Measurements from ENCODE around the gene BCORL1.

BCORL1 gene

DNA sequence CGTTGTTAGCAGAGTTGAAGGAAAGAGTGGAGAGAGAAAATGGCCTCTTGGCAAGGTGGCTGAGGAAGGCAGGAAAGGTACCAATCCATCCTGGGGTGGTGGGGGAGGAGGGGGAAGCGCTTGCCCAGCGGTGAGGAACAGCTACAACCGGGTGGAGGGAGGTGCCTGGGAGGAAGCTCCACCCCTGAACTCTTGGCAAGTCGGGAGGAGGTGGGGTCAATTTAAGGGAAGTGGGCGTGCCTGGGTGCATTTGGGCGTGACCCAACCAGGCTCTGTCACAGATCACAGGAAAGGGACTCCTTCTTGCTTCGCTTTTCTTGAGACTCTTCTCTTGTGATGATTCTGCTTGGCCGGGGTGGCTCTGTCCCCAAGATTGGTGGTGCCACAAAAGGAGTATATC is 41.7 kb downstream of the BCORL1 start:
- H3K27me3 ChIP-seq (ENCODE audit: insufficient read depth, poor library complexity, severe bottlenecking): no peaks in the 10 kb centered on the region
- DNase-seq (ENCODE audit: low read depth in 1 of 2, low spot score in 1 of 2): peak; percentile 68 to 90
- no peak overlapping the region for H3K27ac ChIP-seq (replicated peaks)

DNA sequence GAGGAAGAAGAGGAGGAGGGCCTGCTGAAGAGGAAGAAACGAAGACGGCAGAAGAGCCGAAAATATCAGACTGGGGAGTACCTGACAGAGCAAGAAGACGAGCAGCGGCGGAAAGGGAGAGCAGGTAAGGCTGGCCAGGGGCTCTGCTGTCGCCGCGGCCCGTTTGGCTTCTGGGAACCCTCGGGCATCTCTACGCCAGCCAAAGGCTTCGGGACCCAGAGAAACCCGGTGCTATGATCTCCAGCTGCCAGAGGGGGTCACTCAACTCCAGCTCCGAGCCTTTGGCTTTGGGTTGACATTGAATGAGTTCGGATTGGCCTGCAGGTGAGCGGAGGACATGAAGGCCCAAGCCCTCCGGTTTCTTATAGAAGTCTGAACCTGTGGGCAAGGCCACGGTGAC is 42.8 kb downstream of the BCORL1 start:
- H3K27ac ChIP-seq (replicated peaks): no peak overlapping the region
- H3K27me3 ChIP-seq (ENCODE audit: insufficient read depth, poor library complexity, severe bottlenecking): no peaks in the 10 kb centered on the region
- TF ChIP-seq POLR2AphosphoS5 (IDR thresholded peaks at IDR 0.05; ENCODE audit: low read depth): no peak
- TF ChIP-seq REST (IDR thresholded peaks at IDR 0.05; ENCODE audit: insufficient replicate concordance, low read depth): no peak
- no peak for DNase-seq (ENCODE audit: low read depth in 1 of 2, low spot score in 1 of 2)
- H3K4me3 ChIP-seq (replicated peaks; ENCODE audit: insufficient read depth, low read length): no peak overlapping the region

More for the DNA sequence above, 41.7 kb downstream of the BCORL1 start:
- TF ChIP-seq SPI1 (IDR thresholded peaks at IDR 0.05; ENCODE audit: borderline replicate concordance, low read depth) (peak; percentile 86; the same call in 1 of the 2 replicates), GABPA (IDR thresholded peaks at IDR 0.05; ENCODE audit: low read depth) (no peak)
- no peak overlapping the region for H3K4me3 ChIP-seq (replicated peaks; ENCODE audit: insufficient read depth, low read length)

DNA sequence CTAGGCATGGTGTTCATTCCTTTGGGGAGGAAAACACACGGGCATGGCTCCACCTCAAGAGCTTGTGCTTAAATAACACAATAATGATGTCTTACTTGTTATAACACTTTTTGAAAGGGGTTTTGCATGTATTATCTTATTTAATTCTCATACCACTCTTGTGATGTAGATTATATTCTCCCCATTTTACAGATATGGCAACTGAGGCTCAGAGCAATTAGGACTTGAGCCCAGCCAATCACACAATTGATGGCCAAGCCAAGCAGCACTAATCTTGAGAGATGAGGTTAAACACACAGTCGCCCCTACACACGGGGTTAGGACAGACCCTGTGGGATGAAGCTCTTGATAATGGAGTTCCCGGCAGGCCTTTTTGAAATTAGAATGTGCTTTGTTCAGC is 45.1 kb downstream of the BCORL1 start:
- Histone ChIP-seq H3K27ac (replicated peaks) (no peak overlapping the region), H3K4me3 (replicated peaks; ENCODE audit: insufficient read depth, low read length) (no peak overlapping the region), H3K27me3 (ENCODE audit: insufficient read depth, poor library complexity, severe bottlenecking) (no peaks in the 10 kb centered on the region)
- no peak for DNase-seq (ENCODE audit: low read depth in 1 of 2, low spot score in 1 of 2)
- TF ChIP-seq POLR2AphosphoS5 (IDR thresholded peaks at IDR 0.05; ENCODE audit: low read depth) (no peak), REST (IDR thresholded peaks at IDR 0.05; ENCODE audit: insufficient replicate concordance, low read depth) (no peak), GABPA (IDR thresholded peaks at IDR 0.05; ENCODE audit: low read depth) (no peak), CTCF (IDR thresholded peaks at IDR 0.05; ENCODE audit: insufficient read depth, low read length) (no peak), SPI1 (IDR thresholded peaks at IDR 0.05; ENCODE audit: borderline replicate concordance, low read depth) (no peak)

DNA sequence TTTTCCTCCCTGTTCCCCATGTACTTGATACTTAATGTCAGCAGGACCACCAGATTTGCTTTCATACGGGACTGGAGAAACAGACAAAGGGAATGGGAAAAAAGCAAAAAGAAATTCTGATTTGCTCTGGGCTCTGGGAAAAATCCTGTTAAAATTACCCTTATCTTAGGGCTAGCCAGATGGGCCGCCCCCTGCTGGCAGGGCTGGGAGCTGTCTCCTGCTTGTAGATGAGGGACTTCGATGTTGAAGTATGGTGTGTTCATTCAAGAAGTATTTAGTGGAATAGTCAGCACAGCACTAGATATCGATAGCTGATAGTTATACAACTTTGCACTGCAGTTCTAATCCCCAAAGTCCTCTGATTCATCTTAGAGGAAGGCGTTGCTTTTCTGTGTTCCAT is 45.8 kb downstream of the BCORL1 start:
- H3K4me3 ChIP-seq (replicated peaks; ENCODE audit: insufficient read depth, low read length): no peak overlapping the region
- TF ChIP-seq CTCF (IDR thresholded peaks at IDR 0.05; ENCODE audit: insufficient read depth, low read length): peak; percentile 47
- no peak for TF ChIP-seq GABPA (IDR thresholded peaks at IDR 0.05; ENCODE audit: low read depth)
- TF ChIP-seq POLR2AphosphoS5 (IDR thresholded peaks at IDR 0.05; ENCODE audit: low read depth): no peak
- TF ChIP-seq REST (IDR thresholded peaks at IDR 0.05; ENCODE audit: insufficient replicate concordance, low read depth): no peak
- no peaks in the 10 kb centered on the region for H3K27me3 ChIP-seq (ENCODE audit: insufficient read depth, poor library complexity, severe bottlenecking)
- no peak overlapping the region for H3K27ac ChIP-seq (replicated peaks)
- DNase-seq (ENCODE audit: low read depth in 1 of 2, low spot score in 1 of 2): peak; percentile 6 to 42
